NCI-H526 (cell line): ENCODE results near the gene RASSF10.
"Not testable (repeated sequence)": the region's sequence is repeated elsewhere in the genome, so short reads cannot be mapped to it uniquely, and the experiment has no call there.

Source experiments
- DNase-seq, 2 experiments: peaks; one replicate each; lab custom pipeline; 2025; lab: John Stamatoyannopoulos, UW

Gene RASSF10

DNA sequence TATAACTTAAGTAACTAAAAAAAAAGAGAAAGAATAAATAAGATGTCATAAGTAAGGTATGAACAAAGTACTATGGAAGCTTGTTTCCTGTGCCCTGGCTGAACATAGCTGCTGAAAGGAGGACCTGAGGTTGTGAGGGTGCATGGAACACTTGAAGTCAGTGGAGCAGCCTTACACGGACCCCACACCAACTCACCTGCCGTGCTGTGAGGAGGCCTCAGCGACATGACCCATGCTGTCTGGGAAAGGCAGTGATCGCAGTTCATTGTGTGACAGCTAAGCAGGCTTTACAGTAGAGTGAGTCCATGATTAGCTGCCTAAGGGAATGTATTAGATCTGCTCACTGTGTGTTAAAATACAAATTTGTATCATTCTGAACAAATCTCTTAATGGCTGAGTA is 17.6 kb downstream of the RASSF10 start:
- DNase-seq = peak; percentile 25 to 41

GRCh38 chr11:13028322-13028721 is 19.2 kb downstream of the RASSF10 start:
- no peak for DNase-seq

DNA sequence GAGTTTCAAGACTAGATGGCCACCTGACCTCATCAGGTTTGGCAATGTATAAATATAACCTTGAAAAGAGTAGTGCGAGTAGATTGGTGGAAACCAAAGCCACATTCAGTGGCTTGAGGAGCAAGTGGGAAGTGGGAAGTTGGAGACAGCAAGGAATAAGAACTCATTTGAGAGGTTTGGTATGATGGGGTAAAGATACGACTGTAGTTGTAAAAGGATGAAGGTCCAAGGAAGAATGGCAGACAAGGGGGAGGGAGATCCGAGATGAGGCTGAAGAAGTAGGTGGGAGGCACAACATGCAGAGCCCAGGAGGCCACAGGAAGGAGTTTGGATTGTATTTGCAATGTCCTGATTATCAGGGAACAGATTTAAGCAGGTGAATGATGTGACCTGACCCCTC is 20.8 kb downstream of the RASSF10 start:
- DNase-seq = no peak

- DNase-seq = no peak
Observed at GRCh38 chr11:13030857-13031256, 21.7 kb downstream of the RASSF10 start.

DNA sequence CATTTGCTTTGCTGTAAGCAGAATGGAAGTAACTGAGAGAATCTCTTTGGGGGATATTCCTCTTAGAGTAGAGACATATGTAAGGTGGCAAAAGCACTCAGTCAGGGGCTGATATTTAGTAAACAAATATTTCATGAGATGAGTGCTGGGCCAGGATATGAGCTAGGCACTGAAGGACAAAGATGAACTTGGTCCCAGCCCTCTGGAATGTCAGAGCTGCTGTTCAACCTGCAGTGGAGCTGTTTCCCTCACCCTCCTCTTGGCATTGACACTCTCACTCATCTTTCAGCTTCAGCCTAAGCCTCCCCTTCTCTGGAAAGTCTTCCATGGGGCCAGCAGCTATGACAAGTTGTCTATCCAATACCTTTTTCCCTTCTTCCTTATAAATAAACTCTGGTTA is 22.2 kb downstream of the RASSF10 start:
- DNase-seq = no peak

- DNase-seq = no peak
Observed at GRCh38 chr11:13033760-13034533, 24.8 kb downstream of the RASSF10 start.

DNA sequence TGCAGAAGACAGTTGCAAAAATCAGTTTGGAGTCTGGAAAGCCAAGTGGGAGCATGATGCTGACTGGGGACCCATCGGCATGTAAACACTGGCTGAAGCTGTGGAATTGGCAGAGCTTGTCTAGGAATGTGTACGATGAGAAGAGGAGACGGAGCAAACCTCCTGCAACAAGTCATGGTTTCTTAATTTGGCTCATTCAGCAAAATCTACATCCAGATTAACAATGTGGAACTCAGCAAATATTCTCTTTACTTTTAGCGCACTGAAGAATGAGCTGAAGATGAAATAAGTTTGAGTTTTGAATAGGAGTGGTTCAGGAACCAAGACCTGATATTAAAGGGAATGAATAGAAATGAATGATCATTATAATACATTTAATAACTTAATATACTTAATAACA is 26.6 kb downstream of the RASSF10 start:
- no peak for DNase-seq

- no peak for DNase-seq
Observed at GRCh38 chr11:13036235-13036634, 27.1 kb downstream of the RASSF10 start.

DNA sequence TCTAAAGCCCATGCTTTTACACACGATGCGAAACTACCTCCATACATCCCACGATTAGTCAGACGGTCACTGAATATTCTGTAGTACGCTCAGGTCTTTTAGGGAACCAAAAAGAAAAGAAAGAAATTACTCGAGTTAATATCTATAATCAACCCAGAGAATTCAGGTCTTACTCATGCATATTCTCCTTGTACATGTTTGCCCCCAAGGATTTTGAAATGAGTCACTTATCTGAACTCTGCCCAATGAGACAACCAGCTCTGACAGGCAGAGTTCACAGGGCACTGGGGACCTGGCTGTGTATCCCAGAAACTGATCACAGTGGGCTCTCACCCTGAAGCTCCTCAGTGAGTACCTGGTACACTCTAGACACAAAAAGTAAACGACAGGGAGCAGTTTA is 29.2 kb downstream of the RASSF10 start:
- DNase-seq = no peak

DNA sequence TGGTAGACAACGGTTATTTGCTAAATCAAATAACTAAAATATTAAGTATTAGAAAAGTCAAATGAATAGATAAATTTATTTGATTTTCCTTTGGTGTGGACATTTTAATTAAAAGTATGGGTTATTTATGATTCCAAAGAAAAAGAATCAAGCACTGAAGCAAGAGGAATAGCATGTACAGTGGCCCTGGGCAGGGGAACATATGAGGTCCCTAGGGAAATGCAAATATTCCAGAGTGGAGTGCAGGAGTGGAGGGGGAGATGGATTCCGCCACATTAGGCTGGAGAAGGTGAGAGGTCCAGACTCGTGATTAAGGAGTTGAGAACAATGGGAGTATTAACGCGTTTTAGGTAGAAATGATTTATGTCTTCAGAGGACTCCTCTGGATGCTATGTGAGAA is 30.0 kb downstream of the RASSF10 start:
- DNase-seq = peak; percentile 40 to 80

GRCh38 chr11:13040969-13041561 is 31.9 kb downstream of the RASSF10 start:
- DNase-seq = peak in 1 of 2 experiments; percentile 13

GRCh38 chr11:13042873-13043342 is 33.8 kb downstream of the RASSF10 start:
- DNase-seq = no peak

GRCh38 chr11:13043912-13044628 is 35.0 kb downstream of the RASSF10 start:
- DNase-seq = no peak

GRCh38 chr11:13045089-13045488 is 36.0 kb downstream of the RASSF10 start:
- DNase-seq = not testable (repeated sequence)

GRCh38 chr11:13045734-13046133 is 36.6 kb downstream of the RASSF10 start:
- DNase-seq = no peak

DNA sequence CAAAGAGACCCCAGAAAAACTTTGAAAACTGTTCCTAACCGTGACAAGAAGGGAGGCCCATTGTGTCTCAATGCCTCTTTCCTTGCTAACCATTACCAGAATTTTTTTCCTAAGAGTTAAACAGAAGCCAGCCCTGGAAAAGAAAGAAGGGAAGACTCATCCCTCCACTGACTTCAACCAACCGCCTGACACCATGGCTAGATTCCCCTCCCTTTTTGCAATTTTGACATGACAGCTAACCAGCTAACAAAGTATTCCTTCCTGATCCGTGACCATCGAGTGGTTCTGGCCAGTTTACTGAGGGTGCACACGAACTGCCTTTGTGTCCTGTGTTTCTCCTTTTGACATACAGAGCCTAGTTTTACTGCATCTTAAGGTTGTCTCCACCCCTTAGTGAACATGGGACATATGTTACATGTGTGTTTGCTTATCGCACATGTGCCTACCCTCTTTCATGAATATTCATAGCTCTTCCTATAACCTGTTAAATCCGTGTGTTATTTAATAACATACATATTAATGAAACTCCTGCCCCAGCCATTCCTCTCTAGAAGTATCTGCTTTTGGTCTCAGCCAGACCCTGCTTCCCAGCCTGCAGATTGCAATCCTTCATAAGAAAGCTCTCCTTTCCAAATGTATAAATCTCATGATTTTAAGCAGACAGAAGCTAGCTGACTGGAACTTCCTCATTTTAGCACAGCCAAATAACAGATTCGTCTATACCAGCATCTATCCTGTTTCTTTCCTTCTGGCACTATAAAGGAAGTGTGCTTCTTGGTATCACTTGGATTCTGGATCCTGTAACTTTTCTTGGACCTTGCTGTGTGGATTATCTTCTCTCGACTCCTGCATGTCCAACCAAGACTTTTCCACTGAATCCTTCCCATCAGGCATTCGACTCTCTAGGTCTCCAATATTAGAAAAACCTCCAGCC is 37.8 kb downstream of the RASSF10 start:
- DNase-seq = no peak

DNA sequence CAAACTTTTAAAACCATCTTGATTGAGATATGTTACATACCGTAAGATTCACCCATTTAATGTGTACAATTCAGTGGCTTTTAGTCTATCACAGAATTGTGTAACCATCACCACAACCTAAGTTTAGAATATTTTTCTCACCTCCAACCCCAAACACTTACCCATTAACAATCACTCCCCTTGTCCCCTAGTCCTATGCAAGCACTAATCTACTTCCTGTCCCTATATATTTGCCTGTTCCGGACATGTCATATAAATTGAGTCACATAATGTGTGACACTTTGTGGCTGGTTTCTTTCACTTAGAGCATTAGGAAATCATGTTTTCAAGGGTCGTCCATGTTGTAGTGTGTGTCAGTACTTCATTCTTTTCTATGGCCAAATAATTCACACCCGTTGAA is 38.8 kb downstream of the RASSF10 start:
- no peak for DNase-seq

DNA sequence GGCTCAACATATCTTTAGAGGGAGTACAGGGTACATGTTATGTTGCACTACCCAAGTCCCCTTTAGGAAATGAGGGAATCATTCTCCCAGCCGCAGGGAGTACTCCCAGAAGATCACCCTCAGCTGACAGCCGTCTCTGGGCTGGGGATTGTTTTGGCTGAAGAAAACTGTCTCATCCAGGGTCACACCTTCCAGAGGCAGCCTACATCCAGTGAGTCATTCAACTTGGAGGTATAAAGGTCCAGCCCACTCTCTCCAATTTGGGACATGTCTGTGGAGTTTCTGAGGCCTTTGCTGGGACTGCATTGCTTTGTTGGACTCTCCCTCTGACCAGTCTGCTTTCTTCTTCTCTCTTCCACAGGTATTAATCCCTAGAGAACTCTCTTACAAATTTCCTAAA is 42.1 kb downstream of the RASSF10 start:
- DNase-seq = no peak

- DNase-seq = peak; percentile 25 to 71
Observed at GRCh38 chr11:13052130-13052571, 43.0 kb downstream of the RASSF10 start.

GRCh38 chr11:13053255-13053917 is 44.3 kb downstream of the RASSF10 start:
- DNase-seq = no peak

DNA sequence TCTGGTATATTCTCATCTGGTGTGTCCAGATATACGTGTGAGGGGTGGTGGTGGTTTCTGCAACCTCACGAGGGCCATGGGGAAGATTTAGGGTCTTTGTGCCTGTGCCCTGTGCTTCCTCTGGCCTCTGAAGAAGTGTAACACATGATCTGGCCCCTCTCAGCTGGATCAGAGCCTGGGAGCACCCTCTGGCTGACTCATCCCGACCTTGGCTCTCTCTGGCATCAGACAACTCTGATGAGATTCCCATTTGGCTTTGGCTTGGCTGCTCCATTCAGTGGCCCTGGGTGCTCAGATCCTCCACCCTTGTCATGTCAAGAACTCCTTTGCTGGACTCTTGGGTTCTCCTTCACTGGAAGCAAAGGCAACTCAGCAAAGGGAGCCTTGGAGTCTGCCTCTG is 45.2 kb downstream of the RASSF10 start:
- DNase-seq = no peak
